IPS-18a (cell line): ENCODE measurements around the gene MSH4.

Experiments
- H3K27ac ChIP-seq: one replicate; pipeline ENCODE4 v1.5.1; 2013; ENCODE audit warnings: low read length
- H3K27me3 ChIP-seq: one replicate; pipeline ENCODE4 v1.6.1; 2013; ENCODE audit warnings: mild to moderate bottlenecking, low read length; ENCODE audit not compliant: control insufficient read depth, insufficient read depth
- H3K36me3 ChIP-seq: one replicate; pipeline ENCODE4 v1.6.1; 2013; ENCODE audit warnings: low read depth, low read length; ENCODE audit not compliant: control insufficient read depth
- H3K4me1 ChIP-seq: one replicate; pipeline ENCODE4 v1.6.1; 2013; ENCODE audit warnings: low read depth, low read length; ENCODE audit not compliant: control insufficient read depth
- H3K4me3 ChIP-seq: one replicate; pipeline ENCODE4 v1.5.1; 2013; ENCODE audit warnings: low read length
- H3K9ac ChIP-seq: one replicate; pipeline ENCODE4 v1.6.1; 2013; ENCODE audit warnings: mild to moderate bottlenecking, low read length, moderate library complexity
- H3K9me3 ChIP-seq: one replicate; pipeline ENCODE4 v1.6.1; 2013; ENCODE audit warnings: low read depth, low read length; ENCODE audit not compliant: control insufficient read depth

MSH4 gene

DNA sequence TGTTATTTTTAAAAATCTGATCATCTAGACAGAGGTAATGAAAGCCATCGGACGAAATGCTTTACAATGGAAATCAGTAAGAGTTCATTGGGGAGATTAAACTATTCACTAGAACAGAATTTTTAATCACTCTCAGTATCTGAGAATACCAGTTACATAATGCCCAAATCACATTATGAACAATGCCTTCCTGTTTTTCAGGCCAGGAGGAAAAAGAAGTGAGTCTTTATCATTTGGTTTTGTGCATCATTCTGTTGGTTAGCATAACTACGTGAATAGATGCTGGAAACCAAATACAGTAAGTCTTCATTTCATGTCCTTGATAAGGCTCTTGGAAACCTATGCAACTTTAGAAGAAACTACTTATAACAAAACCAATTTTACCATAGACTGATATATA, 153.5 kb downstream of the MSH4 start:
- H3K27ac ChIP-seq: no peak overlapping the region
- no peak overlapping the region for H3K4me3 ChIP-seq
- H3K9ac ChIP-seq: no peak overlapping the region
- no peaks in the 10 kb centered on the region for H3K4me1 ChIP-seq
- H3K27me3 ChIP-seq: no peaks in the 10 kb centered on the region
- H3K9me3 ChIP-seq: no peaks in the 10 kb centered on the region
- no peaks in the 10 kb centered on the region for H3K36me3 ChIP-seq

DNA sequence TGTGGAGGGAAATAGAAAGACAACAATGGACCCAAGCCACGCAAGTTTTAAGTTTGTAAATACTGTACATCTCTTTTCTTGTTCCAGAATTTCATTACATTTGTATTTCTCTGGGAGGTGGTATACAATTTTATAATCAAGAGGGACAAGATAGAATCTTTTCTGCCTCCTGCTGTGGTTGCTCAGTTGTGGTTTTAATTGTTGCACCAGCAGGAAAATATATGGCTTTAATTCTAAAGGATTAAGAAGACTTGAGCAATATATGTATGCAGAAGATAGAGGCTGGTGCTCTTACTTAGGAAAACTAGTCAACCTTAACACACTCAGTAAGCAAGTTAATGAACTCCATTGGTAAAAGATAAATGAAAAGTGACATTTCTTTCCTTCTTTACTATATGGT, 155.3 kb downstream of the MSH4 start:
- no peaks in the 10 kb centered on the region for H3K36me3 ChIP-seq
- H3K9me3 ChIP-seq: no peaks in the 10 kb centered on the region
- H3K27me3 ChIP-seq: no peaks in the 10 kb centered on the region
- H3K9ac ChIP-seq: no peak overlapping the region
- H3K27ac ChIP-seq: no peak overlapping the region
- H3K4me3 ChIP-seq: no peak overlapping the region
- no peaks in the 10 kb centered on the region for H3K4me1 ChIP-seq

DNA sequence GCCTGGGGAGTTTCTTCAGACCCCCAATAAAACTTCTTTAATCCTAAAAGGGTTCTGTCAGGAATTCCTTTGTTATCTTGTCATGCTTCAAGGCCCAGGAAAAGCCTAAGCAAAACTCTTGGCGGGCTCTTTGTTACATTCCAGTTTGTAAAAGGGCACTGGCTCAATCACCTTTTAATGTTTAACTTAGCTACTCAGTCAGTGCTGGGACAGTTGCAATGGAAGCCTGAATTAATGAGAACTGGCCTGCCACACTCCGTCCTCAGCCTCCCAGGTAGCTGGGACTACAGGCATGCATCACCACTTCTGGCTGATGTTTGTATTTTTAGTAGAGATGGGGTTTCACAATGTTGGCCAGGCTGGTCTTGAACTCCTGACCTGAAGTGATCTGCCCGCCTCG, 156.8 kb downstream of the MSH4 start:
- Histone ChIP-seq H3K27me3 (no peaks in the 10 kb centered on the region), H3K9me3 (no peaks in the 10 kb centered on the region), H3K4me3 (no peak overlapping the region), H3K4me1 (no peaks in the 10 kb centered on the region), H3K27ac (no peak overlapping the region), H3K9ac (no peak overlapping the region), H3K36me3 (no peaks in the 10 kb centered on the region)

DNA sequence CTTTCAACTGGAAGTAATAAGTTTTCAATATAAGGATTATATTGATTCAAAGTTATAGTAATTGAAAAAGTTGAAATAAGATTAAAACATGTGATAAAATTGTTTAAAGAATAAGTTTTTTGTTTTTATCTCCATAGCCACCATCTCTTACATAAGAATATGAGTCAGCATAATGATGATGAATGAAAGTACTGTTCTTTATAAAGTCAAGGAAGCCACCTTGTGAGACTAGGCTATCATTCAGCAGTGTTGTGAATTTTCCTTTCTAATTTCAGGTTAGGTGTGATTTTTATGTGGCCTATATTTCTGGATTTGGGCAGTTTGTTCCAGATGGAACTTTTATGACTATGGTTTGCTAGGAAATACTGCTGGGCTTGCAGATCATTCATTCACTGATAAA, 157.9 kb downstream of the MSH4 start:
- H3K4me1 ChIP-seq: no peaks in the 10 kb centered on the region
- no peaks in the 10 kb centered on the region for H3K27me3 ChIP-seq
- no peak overlapping the region for H3K27ac ChIP-seq
- H3K4me3 ChIP-seq: no peak overlapping the region
- no peak overlapping the region for H3K9ac ChIP-seq
- no peaks in the 10 kb centered on the region for H3K36me3 ChIP-seq
- H3K9me3 ChIP-seq: no peaks in the 10 kb centered on the region
